C1 segment of cervical spinal cord (tissue), 14 donors: ENCODE measurements around the gene LMBRD1.
A peak's percentile ranks its signal among the peaks of the same experiment; 100 is the strongest.
"Not testable (repeated sequence)": the region's sequence is repeated elsewhere in the genome, so short reads cannot be mapped to it uniquely, and the experiment has no call there.

ENCODE experiments used
- DNase-seq, 14 donors: peaks; one replicate each; lab custom pipeline; 2025; lab: John Stamatoyannopoulos, UW

The LMBRD1 gene

DNA sequence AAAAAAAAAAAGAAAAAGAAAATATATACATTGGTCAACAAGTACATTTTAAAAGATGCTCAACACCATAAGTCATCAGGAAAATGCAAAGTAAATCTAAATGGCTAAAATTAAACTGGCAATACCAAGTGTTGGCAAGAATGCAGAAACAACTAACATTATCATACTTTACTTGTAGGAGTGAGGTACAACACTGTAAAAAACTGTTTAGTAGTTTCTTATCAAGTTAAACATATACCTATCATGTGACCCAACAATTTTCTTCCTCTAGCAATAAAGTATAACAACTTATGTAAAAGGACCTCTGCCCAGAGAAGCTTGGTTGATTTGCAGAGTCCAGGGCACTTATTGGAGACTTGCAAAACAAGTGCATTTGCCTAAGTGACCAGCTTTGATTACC is 40.4 kb downstream of the LMBRD1 start:
- no peak for DNase-seq

DNA sequence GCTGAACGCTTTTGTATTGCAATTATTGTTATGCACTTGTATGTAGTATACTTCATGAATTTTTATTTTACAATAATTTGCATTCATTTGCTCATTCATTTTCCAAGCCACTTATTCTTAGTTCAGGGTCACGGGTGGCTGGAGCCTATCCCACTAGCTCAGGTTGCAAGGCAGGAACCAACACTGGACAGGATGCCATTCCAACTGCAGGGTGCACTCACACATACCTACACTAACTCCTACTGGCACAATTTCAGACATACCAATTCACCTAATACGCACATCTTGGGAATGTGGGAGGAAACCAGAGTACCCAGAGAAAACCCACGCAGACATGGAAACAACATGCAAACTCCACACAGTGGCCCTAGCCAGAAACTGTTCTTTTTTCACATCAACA is 61.8 kb downstream of the LMBRD1 start:
- DNase-seq = no peak

- no peak for DNase-seq
Observed at GRCh38 chr6:69732640-69733039, 64.2 kb downstream of the LMBRD1 start.

DNA sequence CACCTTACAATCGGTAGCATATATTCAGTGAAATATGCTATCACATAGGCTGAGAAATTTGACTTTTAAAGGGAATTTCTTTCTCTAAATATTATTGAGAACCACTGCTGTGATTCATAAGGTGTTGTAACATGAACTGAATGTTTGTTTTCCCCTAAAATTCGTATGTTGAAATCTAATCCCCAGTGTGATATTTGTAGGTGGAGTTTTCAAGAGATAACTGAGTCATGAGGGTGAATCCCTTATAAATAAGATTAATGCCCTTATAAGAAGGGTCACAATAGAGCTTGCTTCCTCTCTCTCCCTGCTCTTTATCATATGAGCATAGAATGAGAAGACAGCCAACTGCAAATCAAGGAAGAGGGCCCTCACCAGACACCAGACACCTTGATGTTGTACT is 64.8 kb downstream of the LMBRD1 start:
- DNase-seq = no peak

GRCh38 chr6:69729870-69730449 is 66.8 kb downstream of the LMBRD1 start:
- DNase-seq = peak in 1 of 14 donors; percentile 14

GRCh38 chr6:69722683-69723082 is 74.1 kb downstream of the LMBRD1 start:
- no peak for DNase-seq

DNA sequence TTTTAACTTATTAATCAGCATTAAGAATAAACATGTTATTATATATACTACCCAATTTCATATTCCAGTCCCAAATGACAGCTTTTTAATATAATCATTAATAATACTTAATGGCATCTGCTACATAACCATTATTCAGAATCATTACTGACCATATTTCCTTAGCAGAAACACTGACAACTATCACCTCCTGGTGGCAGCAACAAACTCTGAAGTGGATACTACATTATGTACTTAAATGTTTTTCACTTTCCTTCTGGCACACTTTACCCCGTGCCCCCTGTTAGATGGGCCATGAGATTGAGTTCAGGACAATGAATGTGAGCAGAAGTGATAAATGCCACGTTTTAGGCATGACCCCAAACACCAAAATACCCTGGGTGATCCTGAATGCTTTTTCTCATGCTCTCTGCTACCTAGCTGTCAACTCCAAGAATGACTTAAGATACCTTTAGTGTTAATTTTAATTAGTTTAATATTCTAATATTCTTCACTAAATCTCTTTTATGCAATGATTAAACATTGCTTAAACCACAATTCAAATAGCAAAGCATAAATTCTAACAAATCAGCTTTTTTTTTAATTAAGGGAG is 77.1 kb downstream of the LMBRD1 start:
- no peak for DNase-seq

GRCh38 chr6:69706724-69707123 is 90.1 kb downstream of the LMBRD1 start:
- DNase-seq = no peak

- DNase-seq = no peak
Observed at GRCh38 chr6:69705954-69706353, 90.9 kb downstream of the LMBRD1 start.

- no peak for DNase-seq
Observed at GRCh38 chr6:69704916-69705315, 91.9 kb downstream of the LMBRD1 start.

- DNase-seq = no peak
Observed at GRCh38 chr6:69699655-69700054, 97.2 kb downstream of the LMBRD1 start.

DNA sequence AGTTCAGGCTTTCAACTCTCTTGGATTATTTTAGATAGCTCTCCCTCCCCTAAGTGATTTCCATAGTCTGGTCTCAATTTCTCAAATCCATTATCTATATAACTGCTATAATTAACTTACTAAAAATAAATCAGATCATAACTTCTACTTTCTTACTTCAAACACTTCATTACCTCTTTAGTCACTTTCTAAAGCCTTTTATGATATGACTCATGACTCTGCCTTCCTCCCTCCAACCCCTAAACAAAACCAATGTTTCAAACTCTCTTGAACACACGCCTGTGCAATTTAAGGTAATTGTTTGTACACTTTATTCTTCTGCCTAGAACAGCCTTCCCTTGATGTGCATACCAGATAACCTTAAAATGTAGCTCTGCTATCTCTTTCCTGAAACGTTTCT is 100.5 kb downstream of the LMBRD1 start:
- DNase-seq = no peak

- no peak for DNase-seq
Observed at GRCh38 chr6:69693762-69694161, 103.0 kb downstream of the LMBRD1 start.

DNA sequence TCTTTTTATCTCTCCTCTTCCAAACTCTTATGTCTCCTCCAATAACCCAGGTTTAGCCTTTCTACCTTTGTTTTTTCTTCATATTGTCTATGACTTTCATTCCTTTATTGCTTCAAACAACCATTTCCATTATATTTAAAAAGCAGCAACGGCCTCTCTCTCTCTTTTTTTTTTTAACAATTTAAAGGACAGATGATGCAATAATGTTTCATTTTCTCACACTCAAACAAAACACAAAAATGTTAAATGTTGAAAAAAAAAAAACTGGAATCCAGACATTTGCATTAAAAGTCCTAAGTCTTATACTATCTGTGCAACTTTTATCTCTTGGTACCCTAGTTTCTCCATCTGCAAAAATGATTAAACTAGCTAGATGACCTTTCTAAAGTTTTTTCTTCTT is 105.8 kb downstream of the LMBRD1 start:
- no peak for DNase-seq

GRCh38 chr6:69680302-69680701 is 116.5 kb downstream of the LMBRD1 start:
- DNase-seq = no peak

- DNase-seq = no peak
Observed at GRCh38 chr6:69673298-69673697, 123.5 kb downstream of the LMBRD1 start.

DNA sequence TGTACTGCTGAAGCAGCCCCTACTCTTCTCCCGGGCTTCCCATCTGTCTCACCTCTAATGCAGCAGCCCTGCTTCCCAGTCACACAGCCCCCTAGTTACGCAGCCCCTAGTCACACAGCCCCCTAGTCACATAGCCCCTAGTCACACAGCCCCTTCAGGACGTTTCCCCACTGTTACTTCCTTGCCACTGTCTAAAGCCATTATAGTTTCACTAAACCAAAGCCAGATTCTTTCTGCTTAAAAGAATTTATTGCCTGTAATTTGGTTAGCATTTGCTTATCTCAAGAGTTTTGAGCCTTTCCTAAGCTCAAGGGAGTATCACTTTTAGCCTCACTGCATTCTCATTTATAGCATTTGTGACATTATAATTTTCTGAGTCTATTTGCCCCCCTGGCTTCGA is 127.9 kb downstream of the LMBRD1 start:
- DNase-seq = no peak

DNA sequence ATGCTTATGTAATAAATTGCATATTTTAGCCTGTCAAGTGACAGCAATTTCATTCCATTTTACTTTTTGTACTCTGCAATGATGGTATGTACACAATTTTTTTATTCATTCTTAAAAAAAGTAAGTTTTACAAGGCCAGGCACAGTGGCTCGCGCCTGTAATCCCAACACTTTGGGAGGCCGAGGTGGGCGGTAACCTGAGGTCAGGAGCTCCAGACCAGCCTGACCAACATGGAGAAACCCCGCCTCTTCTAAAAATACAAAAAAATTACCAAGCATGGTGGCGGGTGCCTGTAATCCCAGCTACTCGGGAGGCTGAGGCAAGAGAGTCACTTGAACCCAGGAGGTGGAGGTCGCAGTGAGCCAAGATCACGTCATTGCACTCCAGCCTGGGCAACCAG is 130.0 kb downstream of the LMBRD1 start:
- DNase-seq = not testable (repeated sequence)

- DNase-seq = no peak
Observed at GRCh38 chr6:69665437-69665836, 131.4 kb downstream of the LMBRD1 start.

DNA sequence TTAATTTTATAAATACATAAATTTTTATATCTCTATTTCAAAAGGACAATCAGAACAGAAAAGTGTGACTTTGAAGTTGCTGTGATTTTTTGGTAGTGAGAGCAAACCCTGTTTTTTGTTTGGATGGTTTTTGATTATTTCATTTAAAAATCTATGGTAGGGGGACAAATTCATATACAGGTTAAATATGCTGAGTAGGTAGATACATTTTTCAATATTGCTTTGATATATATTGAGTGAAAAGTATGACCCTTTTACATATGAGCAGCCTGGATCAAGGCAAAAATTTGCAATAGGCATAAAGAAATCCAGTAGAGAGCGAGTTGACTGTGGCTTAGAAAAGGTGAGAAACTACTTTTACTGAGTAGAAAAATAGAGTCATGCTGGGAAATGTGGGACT is 132.3 kb downstream of the LMBRD1 start:
- no peak for DNase-seq

- no peak for DNase-seq
Observed at GRCh38 chr6:69663215-69663614, 133.6 kb downstream of the LMBRD1 start.

- no peak for DNase-seq
Observed at GRCh38 chr6:69650703-69651102, 146.1 kb downstream of the LMBRD1 start.

GRCh38 chr6:69647726-69648125 is 149.1 kb downstream of the LMBRD1 start:
- no peak for DNase-seq

GRCh38 chr6:69643688-69644087 is 153.1 kb downstream of the LMBRD1 start:
- no peak for DNase-seq
